ENCODE results near the gene SLC6A8. TPM values are rescaled to one million over a fixed set of nuclear protein-coding genes. Genes with fewer than 3 reads are reported as not detected.
"Not testable (repeated sequence)": the region's sequence is repeated elsewhere in the genome, so short reads cannot be mapped to it uniquely, and the experiment has no call there.

The SLC6A8 gene
- total RNA-seq, 1 experiment from 2014 or later, result 61.3 TPM

DNA sequence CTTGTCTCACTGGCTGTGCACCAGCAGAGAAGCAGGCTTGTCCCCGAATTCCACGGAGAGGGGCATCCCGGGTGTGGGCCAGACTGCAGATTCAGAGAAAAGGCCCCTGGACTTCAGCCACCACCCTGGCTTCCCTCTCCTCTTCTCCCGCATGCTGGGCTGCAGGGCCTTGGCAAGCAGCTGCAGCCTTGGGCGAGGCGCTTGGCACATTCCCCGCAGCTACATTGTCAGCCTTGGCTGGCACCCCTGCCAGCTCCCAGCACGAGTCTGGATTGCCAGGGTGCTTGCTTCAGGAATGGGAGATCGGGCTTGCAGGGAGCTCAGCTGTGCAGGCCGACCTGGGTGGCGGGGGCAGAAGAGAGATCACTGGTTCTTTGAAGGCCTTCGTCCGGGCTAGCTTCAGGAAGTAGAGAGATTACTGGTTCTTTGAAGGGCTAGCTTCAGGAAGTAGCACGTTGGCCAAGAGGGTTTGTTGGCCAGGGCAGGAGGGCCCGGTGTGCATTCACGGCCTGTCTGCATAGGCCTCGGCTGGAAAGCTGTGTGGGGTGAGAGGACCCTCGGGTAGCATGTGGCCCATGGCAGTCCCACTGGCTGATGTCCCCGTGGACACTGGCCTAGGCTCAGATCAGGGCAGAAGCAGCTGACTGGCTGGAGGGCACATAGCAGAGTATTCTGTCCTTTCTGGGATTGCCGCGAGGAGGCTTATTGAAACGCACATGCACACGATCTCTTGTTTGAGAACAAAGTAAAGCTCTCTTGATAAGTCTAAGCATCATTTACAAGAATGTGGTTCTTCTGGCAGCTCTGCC is 39.6 kb downstream of the SLC6A8 start:
- DNase-seq (ENCODE audit: low read depth), result no peak

DNA sequence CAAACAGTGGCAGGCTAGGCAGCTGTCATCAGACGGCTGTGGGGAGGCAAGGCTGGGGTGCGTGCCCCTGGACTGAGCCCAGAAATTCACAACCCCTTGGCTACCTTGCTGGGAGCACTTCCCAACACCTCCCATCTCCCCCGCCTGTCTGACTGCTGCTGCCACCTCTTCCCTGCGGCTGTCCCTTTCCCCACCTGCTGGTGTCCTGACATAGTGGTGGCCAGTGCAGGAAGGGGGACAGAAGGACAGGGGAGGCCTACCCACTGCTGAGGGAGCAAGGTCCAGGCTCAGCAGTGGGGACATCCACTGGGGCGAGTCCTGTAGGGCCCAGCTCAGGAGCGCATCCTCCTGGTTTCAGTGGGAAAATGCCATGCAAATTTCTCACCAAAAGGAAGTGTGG is 40.4 kb downstream of the SLC6A8 start:
- DNase-seq (ENCODE audit: low read depth), result no peak

DNA sequence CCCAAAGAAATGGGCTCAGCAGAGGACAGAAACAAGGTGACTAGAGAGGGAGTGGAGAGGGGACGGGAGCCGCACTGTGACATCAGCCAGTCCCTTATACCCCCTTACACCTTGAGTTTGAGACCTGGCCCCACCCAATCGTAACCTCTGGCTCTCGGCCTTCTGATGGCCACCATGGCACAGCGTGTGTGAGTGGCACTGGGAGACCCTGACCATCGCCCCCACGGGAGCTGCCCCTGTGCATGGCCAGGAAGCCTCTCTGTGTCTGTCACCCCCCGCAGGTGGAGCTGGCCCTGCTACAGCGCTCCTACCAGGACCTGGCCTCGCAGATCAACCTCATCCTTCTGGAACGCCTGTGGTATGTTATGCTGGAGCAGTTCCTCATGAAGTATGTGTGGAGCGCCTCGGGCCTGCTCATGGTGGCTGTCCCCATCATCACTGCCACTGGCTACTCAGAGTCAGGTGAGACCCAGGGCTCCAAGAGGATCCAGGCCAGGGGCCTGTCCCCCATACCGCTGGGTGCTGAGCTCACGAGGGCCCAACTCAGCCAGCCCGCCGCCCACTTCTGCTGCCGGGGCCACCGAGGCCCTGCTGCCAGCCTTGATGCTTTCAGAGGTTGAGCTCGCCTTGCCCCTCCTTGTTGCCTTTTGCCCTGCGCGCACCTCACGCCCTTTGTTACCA is 41.4 kb downstream of the SLC6A8 start:
- no peak for DNase-seq (ENCODE audit: low read depth)

DNA sequence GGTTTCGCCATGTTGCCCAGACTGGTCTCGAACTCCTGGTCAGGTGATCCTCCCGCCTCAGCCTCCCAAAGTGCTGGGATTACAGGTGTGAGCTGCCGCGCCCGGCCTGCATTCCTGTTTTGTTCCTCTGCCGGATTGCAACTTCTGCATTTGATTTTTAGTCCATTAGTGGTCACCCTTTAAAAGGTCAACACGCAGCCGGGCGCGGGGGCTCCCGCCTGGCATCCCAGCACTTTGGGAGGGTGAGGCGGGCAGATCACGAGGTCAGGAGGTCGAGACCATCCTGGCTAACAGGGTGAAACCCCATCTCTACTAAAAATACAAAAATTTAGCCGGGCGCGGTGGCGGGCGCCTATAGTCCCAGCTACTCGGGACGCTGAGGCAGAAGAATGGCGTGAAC is 42.4 kb downstream of the SLC6A8 start:
- DNase-seq (ENCODE audit: low read depth), result not testable (repeated sequence)

DNA sequence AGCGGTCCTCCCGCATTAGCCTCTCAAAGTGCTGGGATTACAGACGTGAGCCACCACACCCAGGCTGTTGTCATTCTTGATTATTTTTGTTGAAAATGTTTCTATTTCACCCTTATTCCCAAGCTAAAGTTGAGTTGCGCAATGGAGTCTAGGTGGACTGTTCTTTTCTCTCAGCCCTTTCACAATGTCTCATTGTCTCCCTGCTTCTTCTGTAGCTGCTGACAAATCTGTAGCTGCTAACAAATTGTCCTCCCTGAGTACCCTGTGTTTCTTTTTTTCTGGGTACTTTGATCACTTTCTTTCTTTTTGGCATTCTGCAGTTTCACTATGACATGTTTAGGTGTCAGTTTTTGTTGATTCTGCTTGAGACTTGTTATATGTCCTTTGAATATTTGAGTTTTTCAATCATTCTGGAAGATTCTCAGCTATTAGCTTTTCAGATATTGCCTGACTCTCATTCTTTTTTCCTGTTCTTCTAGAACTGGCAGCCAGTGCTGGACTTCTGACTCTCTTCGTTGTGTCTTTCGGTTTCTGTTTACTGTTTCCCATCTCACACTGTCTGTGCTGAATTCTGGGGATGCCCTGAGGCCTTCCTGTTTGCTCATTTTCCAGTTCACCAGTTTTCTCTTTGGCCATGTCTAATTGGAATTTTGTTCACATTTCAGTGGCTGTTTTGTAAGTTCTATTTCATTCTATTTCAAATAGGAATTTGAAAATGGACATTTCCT is 43.6 kb downstream of the SLC6A8 start:
- no peak for DNase-seq (ENCODE audit: low read depth)

DNA sequence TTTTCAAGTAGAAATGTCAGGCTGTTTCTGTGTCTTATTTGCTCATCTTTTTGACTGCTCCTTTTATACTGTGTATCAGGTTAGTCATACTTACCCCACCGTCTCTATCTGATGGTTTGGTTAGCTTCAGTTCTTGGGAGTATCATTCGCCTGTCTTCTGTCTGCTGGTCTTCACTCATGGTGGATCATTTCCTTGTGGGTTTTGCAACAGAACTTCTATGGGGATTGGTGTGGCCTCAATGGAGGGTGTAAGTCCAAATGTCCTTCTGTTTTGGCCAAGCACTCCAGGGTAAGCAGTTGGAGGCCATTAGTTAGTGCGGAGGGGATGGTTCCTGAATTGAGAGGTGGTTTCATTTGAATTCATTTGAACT is 44.1 kb downstream of the SLC6A8 start:
- DNase-seq (ENCODE audit: low read depth), result no peak

DNA sequence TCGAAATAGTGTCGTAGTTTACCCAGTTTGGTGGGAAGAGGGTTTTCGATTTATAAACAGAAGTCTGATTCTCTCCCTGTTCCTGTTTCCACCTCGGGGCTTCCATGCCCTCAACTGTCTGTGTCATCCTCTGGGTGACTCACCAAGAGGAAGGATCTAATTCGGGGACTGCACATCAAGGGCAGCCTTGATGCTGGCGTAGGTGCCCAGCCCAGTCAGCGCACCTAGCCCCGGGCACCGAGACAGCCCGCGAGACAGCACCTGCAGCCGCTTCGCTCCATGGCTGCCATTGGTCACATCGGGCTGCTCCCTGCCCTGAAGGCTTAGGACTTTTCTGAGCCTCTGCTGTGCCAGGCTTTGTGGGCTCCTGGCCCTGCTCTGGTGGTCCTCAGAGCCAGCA is 44.7 kb downstream of the SLC6A8 start:
- peak; percentile 28 for DNase-seq (ENCODE audit: low read depth)

DNA sequence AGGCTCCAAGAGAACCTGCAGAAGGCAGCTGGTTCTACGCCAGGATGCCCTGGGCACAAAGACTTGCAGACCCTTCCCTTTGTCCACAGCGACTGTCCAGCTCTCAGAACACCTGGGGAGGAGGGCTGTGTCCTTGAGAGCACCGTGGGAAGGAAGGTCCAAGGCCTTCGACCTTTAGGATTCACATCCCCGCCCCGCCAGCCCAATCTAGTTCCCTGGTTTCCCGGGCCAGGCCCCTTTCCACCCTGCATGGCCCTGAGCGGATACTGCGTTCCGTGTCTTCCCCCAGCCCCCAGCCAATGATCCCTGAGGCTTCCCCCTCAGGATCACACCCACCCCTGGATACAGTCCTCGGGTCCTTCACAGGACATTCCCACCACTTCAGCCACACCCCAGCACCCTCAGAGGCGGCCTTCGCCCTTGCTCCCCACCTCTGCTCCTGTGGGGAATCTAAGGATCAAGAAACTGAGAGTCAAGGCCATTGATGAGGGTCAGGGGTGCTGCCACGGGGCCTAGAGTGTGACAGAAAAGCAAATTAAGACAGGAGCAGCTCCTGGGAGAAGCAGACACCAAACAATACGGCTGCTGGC is 46.0 kb downstream of the SLC6A8 start:
- DNase-seq (ENCODE audit: low read depth), result no peak

DNA sequence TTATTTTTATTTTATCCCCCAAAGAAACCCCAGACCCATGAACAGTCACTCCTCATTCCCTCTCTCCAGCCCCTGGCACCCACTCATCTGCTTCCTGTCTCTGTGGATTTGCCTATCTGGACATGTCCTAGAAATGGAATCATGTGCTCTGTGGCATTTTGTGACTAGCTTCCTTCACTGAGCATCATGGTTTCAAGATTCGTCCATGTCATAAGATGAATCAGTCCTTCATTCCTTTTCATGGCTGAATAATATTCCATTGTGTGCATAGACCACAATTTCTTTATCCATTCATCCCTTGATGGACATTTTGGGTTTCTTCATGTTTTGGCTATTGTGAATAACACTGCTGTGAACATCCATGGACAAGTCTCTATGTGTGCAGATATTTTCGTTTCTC is 47.1 kb downstream of the SLC6A8 start:
- no peak for DNase-seq (ENCODE audit: low read depth)

DNA sequence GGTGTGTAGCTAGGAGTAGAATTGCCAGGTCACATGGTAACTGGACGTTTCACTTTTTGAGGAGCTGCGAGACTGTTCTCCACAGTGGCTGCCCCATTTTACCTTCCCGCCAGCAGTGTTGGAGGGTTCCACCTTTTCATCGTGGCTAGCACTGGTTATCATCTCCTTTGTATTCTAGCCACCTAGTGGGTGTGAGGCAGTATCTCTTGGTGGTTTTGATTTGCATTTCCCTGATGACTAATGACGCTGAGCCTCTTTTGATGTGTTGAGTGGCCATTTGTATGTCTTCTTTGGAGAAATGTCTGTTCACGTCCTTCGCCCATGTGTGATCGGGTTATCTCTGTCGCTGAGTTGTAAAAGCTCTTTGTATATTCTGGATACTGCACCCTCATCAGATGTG is 47.5 kb downstream of the SLC6A8 start:
- DNase-seq (ENCODE audit: low read depth), result peak; percentile 24

DNA sequence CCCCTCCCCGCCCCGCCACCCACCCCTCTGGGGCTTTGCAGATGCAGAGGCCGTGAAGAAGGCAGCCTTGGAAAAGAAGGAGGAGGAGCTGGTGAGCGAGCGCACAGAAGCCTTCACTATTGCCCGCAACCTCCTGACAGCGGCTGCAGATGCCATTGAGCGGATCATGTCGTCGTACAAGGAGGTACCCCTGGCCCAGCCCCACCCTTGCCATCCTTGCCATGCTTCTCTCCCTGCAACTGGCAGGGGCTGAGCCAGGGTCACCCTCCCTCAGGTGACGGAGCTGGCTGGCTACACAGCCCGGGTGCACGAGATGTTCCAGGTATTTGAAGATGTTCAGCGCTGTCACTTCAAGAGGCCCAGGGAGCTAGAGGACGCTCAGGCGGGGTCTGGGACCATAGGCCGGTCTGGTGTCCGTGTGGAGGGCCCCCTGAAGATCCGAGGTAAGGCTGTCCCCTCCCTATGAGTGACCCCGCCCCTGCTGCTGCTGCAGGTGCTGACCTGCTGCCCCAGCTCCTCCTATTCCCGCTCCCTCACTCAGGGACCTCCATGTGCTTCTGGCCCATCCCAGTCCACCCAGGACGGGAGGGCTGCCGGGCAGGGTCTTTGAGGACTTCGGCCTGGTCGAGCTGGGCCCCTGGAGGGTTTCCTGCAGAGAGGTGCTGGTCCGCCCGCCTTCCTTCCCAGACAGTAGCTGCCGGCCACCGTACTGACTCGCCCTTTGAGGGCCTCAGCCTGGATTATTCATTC is 48.5 kb downstream of the SLC6A8 start:
- no peak for DNase-seq (ENCODE audit: low read depth)

DNA sequence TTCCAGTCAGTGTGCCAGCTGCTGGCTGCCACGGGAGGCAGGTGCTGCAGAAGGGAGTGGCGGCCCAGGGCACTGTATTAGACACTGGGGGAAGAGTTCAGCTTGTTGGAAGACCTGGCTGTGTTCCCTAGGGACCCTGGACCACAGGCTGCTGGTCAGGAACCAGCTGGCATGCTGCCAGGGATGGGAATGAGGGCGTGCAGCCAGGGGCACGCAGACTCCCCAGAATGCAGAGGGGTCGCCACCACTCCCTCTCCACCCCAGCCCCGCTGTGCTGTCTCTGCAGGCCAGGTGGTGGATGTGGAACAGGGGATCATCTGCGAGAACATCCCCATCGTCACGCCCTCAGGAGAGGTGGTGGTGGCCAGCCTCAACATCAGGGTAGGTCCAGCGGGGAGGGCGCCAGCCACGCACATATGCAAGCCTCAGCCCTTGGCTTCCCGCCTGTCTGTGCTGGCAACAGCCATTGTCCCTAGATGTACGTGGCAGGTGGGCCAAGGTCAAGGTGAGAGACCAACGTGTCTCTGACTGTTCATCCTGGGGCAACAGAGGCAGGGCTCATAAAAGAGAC is 49.2 kb downstream of the SLC6A8 start:
- DNase-seq (ENCODE audit: low read depth), result no peak

DNA sequence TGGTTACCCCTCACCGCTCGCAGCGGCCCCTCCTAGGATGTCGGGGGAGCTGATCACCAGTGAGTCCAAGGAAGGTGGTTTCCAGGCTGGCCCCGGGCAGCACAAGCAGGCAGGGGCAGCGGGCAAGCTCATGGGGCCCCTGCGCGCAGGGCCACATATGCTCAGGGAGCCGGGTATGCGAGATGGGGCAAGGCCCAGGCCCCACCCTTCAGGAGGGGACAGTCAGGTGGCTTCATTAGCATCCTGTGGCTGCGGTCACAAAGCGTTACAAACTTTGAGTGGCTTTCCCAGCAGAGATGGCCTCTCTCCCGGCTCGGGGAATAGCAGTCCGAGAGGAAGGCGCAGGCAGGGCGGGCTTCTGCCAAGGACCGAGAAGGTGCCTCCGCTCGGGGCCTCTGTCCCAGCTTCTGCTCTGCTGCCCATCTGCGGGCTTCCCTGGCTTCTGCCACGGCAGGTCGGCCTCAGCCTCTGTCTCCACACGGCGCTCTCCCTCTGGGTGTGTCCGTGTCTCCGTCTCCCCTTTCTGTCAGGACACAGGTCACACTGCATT is 50.4 kb downstream of the SLC6A8 start:
- no peak for DNase-seq (ENCODE audit: low read depth)

DNA sequence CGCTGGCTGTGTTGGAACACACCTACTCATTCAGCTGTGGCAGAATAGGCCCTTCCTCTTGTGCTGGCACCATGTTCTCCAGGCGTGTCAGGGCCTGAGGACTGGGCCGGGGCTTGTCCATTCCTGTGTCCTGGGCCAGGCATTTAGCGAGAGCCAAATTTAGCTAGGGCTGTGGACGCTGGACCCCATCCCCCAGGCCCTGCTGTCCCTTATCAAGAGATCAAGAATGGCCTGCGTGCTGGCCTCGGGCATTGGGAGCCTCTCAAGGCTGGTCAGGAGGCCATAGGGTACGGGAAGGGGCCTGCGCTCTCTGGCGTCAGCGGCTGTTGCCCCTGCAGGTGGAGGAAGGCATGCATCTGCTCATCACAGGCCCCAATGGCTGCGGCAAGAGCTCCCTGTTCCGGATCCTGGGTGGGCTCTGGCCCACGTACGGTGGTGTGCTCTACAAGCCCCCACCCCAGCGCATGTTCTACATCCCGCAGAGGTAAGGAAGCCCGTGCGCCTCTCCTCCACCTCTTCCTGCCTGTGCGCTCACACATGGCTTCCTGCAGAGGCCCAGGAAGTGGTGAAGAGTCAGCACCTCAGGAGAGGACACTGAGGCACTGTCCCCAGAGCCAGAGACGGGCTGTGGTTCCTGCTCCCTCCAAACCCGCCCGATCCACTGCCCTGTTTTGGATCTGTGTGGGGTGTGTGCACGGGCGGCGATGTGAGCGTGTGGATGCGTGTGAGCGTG is 52.2 kb downstream of the SLC6A8 start:
- DNase-seq (ENCODE audit: low read depth), result no peak

DNA sequence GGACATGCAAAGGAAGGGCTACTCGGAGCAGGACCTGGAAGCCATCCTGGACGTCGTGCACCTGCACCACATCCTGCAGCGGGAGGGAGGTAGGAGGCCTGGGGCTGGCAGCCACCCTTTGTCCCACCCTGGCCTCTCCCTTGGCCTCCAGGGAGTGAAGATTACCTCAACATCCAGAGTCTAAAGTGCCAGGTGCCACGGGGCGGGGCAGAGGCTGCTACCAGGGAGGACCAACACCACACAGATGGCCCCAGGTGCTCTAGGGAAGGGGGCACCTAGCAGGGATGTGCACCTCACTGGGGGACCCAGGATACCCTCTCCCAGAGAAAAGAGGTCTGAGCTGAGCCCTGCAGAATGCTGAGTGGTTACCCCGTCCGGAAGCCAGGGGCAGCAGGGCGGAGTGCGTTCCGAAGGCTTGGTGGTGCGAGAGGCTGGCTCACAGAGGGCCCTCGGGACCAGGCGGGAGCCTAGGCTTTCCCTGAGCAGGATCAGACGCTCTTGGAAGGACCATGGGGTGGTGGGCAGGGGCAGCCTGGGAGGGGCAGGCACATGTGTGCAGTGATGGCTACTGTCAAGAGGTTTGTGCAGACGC is 53.0 kb downstream of the SLC6A8 start:
- DNase-seq (ENCODE audit: low read depth), result no peak

DNA sequence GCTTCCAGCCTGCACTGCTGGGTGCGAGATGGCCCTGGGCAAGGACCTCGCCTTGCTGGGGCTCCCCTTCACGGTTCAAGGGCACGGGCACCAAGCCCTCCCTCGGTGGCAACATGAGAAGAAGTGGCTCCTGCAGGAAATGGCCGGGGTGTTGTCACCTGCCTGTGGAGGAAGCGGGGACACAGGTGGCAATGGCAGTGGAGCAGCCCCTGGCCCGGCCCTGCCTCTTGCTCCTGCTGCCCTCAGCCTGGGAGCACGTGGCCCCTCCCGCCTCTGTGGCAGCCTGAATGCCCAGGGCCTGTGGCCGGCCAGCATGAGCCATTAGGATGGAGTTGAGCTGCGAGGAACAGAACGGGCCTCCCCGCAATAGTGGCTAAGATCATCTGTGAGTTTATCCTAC is 53.7 kb downstream of the SLC6A8 start:
- no peak for DNase-seq (ENCODE audit: low read depth)

DNA sequence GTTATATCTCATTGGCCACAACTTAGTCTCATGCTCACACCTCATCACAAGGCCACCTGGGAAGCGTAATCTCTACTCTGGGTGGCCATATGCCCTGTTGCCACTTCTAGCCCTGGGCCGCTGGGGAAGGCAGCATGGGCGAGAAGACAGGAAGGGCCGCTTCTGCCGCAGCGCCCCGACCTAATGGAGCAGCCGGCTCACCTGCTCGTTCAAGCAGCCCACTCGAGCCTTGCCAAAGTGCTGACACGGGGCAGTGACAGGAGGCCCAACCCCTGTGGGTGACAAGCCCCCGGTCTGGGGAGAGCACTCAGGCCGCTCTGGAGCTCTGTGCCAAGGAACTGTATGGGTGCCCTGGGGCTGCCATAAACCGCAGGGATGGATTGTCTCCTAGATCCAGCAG is 54.4 kb downstream of the SLC6A8 start:
- not testable (repeated sequence) for DNase-seq (ENCODE audit: low read depth)

DNA sequence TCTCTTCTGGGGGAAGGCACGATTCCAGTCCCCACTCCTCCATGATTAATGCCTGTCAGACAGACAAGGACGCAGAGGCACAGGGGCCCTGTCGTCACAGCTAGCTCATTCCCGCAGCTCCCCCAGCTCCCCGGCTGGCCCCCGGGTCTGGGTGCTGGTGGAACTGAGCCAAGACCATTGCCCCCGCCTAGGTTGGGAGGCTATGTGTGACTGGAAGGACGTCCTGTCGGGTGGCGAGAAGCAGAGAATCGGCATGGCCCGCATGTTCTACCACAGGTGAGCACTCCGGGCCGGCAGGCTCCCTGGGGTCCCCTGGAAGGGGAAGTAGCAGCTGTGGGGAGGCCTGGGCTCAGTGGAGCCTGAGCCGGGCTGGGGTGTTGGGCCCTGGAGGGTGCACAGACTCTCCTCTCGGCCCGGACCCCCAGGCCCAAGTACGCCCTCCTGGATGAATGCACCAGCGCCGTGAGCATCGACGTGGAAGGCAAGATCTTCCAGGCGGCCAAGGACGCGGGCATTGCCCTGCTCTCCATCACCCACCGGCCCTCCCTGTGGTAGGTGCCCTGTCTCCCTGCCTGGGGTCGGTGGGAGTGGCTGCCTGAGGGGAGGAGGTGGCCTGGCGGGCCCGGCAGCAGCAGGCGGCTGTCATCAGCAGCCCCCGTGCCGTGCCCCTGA is 55.2 kb downstream of the SLC6A8 start:
- DNase-seq (ENCODE audit: low read depth), result not testable (repeated sequence)
